H1 (cell line): ENCODE results near the gene RGP1. TPM values are rescaled to one million over a fixed set of nuclear protein-coding genes. Genes with fewer than 3 reads are reported as not detected.

ENCODE experiments used
- ASH2L ChIP-seq: fragments of 200-600, 300-600 bp; sonication (generic); IDR thresholded peaks from one replicate; pipeline ENCODE4 v1.7.1; 2017; ENCODE audit warnings: low read length
- CTCF ChIP-seq, 3 experiments: IDR thresholded peaks; 1 replicate in 2 of 3; 2 replicates in 1 of 3; pipeline versions ENCODE4 v1.5.1 to v1.6.1; 2011; ENCODE audit warnings: low read length in 3 of 3, mild to moderate bottlenecking in 3 of 3, inconsistent platforms in 2 of 3, low read depth in 1 of 3, moderate library complexity in 1 of 3; ENCODE audit not compliant: insufficient read depth in 1 of 3; ENCODE audit errors: control extremely low read depth in 1 of 3
- SP4 ChIP-seq: IDR thresholded peaks from 2 replicates; pipeline ENCODE4 v1.6.1; 2012; ENCODE audit warnings: low read length, inconsistent platforms
- polyA plus RNA-seq, 7 experiments: library from polyadenylated mRNA; depleted of rRNA in 3 of 7; stranded (reverse) in 5 of 7; unstranded in 2 of 7; fragments of >200 nt in 5 of 7; fragments of 200-250 nt in 2 of 7; gene quantifications; 1 replicate in 5 of 7; 2 replicates in 1 of 7; 4 replicates in 1 of 7; pipeline versions ENCODE4 v1.2.1 to v1.2.3, GENCODE V29; 2011 to 2013; ENCODE audit warnings: missing spikeins in 2 of 7, mixed read lengths in 2 of 7
- total RNA-seq: library from RNA; stranded (reverse); fragmentation: NEBNext Ultra II Directional; extraction: Animal tissue kit (Norgen Biotek cat#: 25700); gene quantifications from 2 replicates; pipeline ENCODE4 v1.2.1, GENCODE V29; 2021

Gene RGP1
- total and polyA plus RNA-seq, 2 of the 8 experiments (the other 6 are each of a cell fraction or from before 2014, with no cell fraction given), result 11.8 to 22.7 TPM

GRCh38 chr9:35749515-35750255, 598 bp downstream of the RGP1 start (continued):
- TF ChIP-seq SP4, result no peak
- TF ChIP-seq ASH2L, result no peak
- TF ChIP-seq CTCF (IDR thresholded peaks at IDR 0.05; ENCODE audit: control extremely low read depth in 1 of 3, insufficient read depth in 1 of 3, low read depth in 1 of 3, low read length in 3 of 3), result no peak
